Measurements from ENCODE around the gene FKBP3.

Gene FKBP3
- total RNA-seq: 10.5 to 50.0 (median 34.3) reads per million in 17 experiments

DNA sequence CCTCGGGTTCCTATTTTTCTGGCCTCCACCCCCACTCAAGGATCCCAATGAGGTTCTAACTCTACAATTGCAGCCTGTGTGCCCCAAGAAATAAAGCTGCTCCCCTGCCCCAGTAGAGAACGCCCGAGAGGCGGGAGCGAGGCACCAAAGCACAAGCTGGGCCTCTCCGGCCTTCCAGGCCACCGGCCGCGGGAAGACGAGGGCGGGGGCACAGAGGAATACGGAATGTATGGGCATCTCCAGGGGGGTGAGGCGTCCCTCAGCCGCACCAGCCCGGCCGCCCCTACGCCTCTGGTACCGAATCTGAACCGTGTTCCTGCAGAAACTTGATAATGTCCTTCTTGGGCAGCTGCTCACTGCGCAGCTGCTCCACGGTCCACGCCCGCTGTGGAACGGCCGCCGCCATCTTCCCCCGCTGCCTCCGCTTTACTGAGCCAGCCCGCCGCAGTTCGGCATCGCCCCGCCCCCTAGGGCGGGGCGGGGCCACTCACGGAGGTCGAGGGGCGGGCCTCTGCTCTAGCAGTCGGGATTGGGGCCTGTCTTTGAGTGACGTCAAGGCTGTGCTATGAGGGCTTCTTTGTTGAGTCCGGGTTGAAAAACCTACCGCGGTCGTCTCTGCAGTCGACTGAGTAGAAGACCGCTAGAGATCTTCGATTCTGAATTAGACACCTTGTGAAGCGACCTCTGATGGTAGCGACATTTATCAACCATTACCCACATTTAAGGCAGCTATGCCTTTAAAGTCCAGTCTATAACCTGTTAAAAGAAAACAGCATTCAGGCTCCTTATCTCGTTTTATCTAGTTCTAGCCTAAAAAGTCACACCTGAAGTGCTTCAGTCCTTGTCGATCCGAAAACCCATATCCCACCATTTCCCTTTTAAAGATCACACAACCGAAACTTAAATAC, at the start of gene FKBP3:
Gene FKBP3, minus strand, starts transcription at position 431 of the 908 bp plus-strand sequence. Its CDS starts 25 bp downstream, at position 406.
- peak; percentile 98 to 99 (median 99) for DNase-seq

DNA sequence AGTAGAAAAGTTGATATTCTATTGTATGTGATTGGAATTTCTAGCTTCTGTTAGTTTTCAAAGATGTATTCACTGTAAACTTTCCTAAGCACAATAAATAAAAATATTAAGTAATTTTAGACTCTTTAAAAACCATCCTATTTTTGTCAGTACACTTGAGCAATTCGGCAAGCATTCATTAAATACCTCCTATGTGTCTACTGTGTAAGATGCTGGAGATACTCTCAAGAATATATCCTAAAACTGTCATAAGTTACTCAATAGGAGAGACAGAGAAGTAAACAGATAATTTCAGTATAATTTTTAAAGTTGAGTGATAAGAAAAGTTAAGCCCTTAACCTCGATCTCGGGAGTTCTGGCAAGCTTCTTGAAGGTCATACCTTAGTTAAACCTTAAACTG, 47.5 kb upstream of the FKBP3 start:
- DNase-seq: no peak

GRCh38 chr14:45181329-45181728, 47.0 kb upstream of the FKBP3 start:
- no peak for DNase-seq

- DNase-seq: peak in 2 of 4 experiments; percentile 36 to 59
Observed at GRCh38 chr14:45177076-45177475, 42.8 kb upstream of the FKBP3 start.

GRCh38 chr14:45169906-45170305, 35.6 kb upstream of the FKBP3 start:
- no peak for DNase-seq

GRCh38 chr14:45156067-45156466, 21.8 kb upstream of the FKBP3 start:
- DNase-seq: no peak

- DNase-seq: no peak
Observed at GRCh38 chr14:45150386-45150890, 16.2 kb upstream of the FKBP3 start.

- DNase-seq: no peak
Observed at GRCh38 chr14:45149602-45150001, 15.3 kb upstream of the FKBP3 start.

- no peak for DNase-seq
Observed at GRCh38 chr14:45145214-45145613, 10.9 kb upstream of the FKBP3 start.

DNA sequence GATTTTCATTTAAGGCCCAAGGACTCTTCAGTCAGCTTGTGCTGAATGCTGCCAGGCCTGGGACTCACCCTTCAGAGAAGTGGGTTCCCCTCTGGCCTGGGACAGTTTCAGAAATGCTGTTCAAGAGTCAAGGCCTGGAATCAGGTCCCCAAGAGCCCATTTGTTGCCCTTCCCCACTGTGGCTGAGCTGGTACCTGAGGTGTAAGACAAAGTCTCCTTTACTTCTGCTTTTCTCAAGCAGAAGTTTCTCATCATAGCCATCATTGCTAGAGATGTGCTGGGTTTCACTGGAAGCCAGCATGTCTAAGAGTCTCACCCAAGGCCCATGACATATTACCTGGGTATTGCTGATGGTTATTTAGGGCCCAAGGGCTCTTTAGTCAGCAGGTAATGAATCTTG, 10.4 kb upstream of the FKBP3 start:
- no peak for DNase-seq

DNA sequence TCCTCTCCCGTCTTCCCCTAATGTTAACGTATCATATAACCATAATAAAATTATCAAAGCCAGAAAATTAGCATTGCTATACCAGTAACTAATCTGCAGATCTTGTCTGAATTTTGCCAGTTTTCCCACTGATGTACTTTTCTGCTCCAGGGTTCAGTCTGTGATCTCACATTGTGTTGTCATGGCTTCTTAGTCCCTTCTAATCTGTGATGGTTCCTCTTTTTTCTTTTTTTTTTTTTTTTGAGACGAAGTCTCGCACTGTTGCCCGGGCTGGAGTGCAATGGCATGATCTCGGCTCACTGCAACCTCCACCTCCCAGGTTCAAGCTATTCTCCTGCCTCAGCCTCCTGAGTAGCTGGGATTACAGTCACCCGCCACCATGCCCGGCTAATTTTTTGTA, 7.8 kb upstream of the FKBP3 start:
- peak in 3 of 4 experiments; percentile 17 to 43 (median 34) for DNase-seq

DNA sequence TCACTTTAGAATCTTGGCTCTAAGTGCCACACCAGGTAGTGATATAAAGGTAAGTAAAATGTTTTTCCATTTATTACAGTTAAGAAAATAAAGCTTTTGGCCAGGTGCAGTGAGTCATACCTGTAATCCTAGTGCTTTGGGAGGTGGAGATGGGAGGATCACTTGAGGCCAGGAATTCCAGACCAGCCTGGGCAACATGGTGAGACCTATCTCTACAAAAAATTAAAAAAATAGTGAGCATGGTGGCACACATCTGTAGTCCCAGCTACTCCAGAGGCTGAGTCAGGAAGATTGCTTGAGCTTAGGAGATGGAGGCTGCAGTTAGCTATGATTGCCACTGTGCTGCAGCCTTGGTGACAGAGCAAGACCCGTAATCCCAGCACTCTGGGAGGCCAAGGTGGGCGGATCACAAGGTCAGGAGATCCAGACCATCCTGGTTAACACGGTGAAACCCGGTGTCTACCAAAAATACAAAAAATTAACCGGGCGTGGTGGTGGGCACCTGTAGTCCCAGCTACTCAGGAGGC, 6.4 kb upstream of the FKBP3 start:
- no peak for DNase-seq

GRCh38 chr14:45136399-45136798, 2.1 kb upstream of the FKBP3 start:
- no peak for DNase-seq

DNA sequence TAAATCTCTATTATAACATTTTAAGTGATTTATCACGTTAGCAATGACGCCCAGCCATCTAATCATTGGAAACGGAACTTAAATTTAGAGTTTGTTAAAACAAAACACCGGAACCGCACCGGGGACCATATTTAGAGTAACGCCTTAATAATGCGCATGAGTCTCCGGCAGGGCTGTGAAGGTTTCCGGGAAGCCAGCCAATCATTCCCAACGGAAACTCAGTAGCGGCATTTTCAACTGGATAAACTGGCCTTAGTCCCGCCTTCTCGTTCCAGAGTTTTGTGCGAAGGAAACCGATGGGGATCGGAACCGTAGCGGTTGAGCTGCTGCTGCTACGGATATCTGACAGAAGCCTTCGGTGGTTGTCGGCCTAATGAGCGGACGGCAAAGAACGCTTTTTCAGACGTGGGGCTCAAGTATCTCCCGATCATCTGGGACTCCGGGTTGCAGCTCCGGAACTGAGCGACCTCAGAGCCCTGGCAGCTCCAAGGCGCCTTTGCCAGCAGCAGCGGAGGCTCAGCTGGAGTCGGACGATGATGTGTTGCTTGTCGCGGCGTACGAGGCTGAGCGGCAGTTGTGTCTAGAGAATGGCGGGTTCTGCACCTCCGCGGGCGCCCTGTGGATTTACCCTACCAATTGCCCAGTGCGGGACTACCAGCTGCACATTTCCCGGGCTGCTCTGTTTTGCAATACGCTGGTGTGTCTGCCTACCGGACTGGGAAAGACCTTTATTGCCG, 1.5 kb upstream of the FKBP3 start, which contains the start of gene FANCM:
Gene FANCM, plus strand, starts transcription at position 272 of the 737 bp plus-strand sequence. Its CDS starts 102 bp downstream, at position 374.
- peak; percentile 95 to 98 (median 98) for DNase-seq

GRCh38 chr14:45135156-45135555, 875 bp upstream of the FKBP3 start:
- DNase-seq: peak in 3 of 4 experiments; percentile 26 to 38 (median 38)

GRCh38 chr14:45133683-45134050, 614 bp downstream of the FKBP3 start:
- DNase-seq: peak in 1 of 4 experiments; percentile 3

DNA sequence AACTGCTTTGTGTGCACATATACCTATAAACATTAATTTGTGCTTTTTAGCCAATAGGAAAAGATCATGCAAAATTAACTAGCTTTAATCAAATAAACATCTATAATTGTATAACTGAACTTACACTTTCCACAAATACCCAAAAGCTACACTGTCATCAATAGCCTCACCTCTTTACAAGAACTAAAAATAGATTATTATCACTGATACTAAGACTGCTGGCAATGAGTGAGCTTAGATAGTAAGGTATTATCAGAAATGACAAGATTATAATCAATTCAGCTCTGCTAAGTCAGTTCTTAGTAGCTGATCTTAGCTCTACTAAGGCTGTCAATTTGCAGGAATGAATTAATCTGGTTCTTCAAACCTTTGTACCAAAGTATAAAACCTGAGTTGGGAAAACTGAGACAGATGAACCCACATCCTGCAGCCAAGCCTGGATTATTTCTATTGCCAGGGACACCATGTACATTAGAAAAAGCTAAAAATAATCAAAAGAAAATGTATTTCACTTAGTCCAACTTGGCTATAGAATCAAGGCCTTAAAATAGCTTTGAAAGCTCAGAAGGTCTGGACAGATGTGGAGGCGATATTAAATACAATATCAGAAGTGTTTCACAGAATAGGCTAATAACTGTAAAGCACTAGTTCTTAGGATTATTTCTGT, 5.2 kb downstream of the FKBP3 start:
- no peak for DNase-seq

DNA sequence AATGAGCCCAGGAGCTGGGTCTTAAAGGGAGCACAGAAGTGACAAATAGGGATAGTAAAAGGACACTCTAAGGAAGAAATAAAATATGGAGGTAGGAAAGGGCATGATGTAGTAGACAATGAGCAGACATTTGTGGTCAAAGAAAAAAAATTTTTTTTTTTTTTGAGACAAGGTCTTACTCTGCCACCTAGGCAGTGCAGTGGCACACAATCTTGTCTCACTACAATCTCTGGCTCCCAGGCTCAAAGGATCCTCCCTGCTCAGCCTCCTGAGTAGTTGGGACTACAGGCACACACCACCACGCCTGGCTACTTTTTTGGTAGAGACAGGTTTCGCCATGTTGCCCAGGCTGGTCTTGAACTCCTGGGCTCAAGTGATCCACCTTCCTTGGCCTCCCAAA, 8.5 kb downstream of the FKBP3 start:
- no peak for DNase-seq

DNA sequence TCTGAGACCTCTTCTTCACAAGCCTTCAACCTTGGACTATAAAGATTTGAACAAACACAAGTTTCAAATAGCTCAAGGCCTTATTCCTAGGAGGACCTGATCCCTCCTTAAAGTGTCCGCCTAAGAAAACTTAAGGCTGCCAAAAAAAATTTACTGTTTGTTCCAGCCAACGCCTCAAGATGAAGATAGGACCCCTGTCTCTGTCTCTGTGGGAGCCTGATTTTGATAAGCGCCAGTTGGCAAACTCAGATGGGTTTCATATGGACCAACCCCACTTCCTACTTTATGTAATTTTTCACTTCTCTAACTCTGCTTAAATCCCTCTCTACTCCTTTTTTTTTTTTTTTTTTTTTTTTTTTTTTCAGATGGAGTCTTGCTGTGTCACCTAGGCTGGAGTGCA, 11.0 kb downstream of the FKBP3 start:
- DNase-seq: no peak

DNA sequence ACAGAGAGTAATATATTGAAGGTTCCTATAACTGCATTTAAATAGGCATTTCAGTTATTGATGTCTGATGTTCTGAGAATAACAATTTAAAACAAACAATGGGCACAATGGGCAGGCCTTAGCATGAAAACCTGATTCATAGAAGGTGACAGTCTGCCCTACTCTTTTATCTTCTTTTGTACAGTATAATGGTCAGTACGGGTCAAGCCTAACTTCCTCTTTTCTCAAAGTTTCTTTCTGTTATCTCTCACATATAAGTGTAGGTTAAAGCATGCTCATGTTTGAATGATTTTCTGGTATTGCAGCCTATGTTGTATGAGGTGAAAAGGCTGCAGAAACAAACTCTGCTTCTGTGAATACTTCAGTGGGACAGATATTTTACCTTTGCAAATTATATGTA, 14.2 kb downstream of the FKBP3 start:
- DNase-seq: peak in 1 of 4 experiments; percentile 4

DNA sequence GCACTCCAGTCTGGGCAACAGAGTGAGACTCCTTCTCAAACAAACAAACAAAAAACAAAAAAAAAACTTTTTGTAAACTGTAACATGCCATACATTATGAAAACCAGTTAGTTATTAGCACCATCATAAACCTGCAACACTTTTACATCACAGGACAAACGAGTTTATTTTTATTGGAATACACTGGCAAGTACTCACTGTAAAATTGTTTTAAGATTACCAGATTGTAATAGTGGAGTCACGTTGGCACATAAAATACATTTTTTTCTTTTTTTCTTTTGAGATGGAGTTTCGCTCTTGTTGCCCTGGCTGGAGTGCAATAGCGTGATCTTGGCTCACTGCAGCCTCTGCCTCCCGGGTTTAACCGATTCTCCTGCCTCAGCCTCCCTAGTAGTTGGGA, 15.7 kb downstream of the FKBP3 start:
- no peak for DNase-seq

DNA sequence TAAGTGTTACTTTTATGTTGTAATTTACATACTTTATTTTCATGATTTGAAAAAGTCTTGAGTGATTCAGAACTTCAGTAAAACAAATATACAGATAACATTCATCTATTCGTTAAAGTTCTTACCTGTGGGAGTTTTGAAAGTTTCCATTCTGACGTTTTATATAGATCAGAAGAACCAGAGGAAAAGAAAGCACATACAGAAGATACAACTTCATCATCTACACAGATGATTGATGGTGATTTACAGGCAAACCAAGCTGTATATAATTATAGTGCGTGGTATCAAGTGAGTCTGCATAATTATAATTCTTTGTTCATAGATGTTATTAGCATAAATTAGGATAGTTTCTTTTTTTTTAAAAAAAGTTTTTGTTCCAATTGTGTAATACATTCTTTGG, 20.0 kb downstream of the FKBP3 start:
- DNase-seq: no peak

Data from suppressor macrophage (primary cell).